HepG2 (cell line): ENCODE measurements around the gene NFIC. TPM values are rescaled to one million over a fixed set of nuclear protein-coding genes. Genes with fewer than 3 reads are reported as not detected.

Source experiments
- HHEX ChIP-seq: IDR thresholded peaks from 2 replicates; pipeline ENCODE4 v1.6.1; 2016; ENCODE audit warnings: control low read depth
- HOXA3 ChIP-seq: sonication (generic); formaldehyde crosslinking; IDR thresholded peaks from 2 replicates; pipeline ENCODE4 v1.5.0; 2020; ENCODE audit warnings: missing genetic modification reagents
- NCOA1 ChIP-seq: sonication (generic); formaldehyde crosslinking; IDR thresholded peaks from 2 replicates; pipeline ENCODE4 v1.9.0; 2021; ENCODE audit warnings: missing genetic modification reagents
- SALL2 ChIP-seq: sonication (generic); formaldehyde crosslinking; IDR thresholded peaks from 2 replicates; pipeline ENCODE4 v1.8.1; 2023; ENCODE audit warnings: mild to moderate bottlenecking, missing genetic modification reagents, inconsistent platforms
- ZMAT3 ChIP-seq: sonication (generic); formaldehyde crosslinking; conservative IDR thresholded peaks from 2 replicates; pipeline ENCODE4 v1.7.0; 2021; ENCODE audit warnings: missing genetic modification reagents
- polyA plus RNA-seq, 8 experiments: library from polyadenylated mRNA; depleted of rRNA in 3 of 8; stranded (reverse) in 7 of 8; unstranded in 1 of 8; fragments of >200 nt; fragmentation: Illumina TruSeq in 4 of 8; extraction: Trizol in 4 of 8; gene quantifications; 2 replicates each; pipeline versions ENCODE4 v1.2.1 to v1.2.3, GENCODE V29; 2011 to 2016; ENCODE audit warnings: low read depth in 4 of 8, missing spikeins in 1 of 8, mixed read lengths in 1 of 8; ENCODE audit not compliant: insufficient read depth in 1 of 8
- total RNA-seq, 5 experiments: library from RNA; depleted of rRNA; stranded (reverse); fragments of >200 nt; fragmentation: Illumina TruSeq; extraction: Trizol; gene quantifications; 2 replicates each; pipeline ENCODE4 v1.2.3, GENCODE V29; 2016; ENCODE audit warnings: low read depth in 1 of 5
- TF ChIP-seq, protein P1 (sequence below): sonication (generic); formaldehyde crosslinking; IDR thresholded peaks from 2 replicates; pipeline ENCODE4 v1.4.0; 2020; ENCODE audit warnings: mild to moderate bottlenecking, missing genetic modification reagents
- TF ChIP-seq, protein P2 (sequence below): sonication (generic); formaldehyde crosslinking; IDR thresholded peaks from 2 replicates; pipeline ENCODE4 v1.5.0; 2020; ENCODE audit warnings: missing genetic modification reagents
- TF ChIP-seq, protein P3 (sequence below): sonication (generic); formaldehyde crosslinking; IDR thresholded peaks from 2 replicates; pipeline ENCODE4 v1.8.1; 2023; ENCODE audit warnings: mild to moderate bottlenecking, missing genetic modification reagents, borderline replicate concordance
- TF ChIP-seq, protein P4 (sequence below): sonication (generic); formaldehyde crosslinking; IDR thresholded peaks from 2 replicates; pipeline ENCODE4 v1.8.1; 2023; ENCODE audit warnings: mild to moderate bottlenecking, inconsistent platforms, moderate library complexity, missing genetic modification reagents, borderline replicate concordance
- TF ChIP-seq, protein P5 (sequence below): sonication (generic); formaldehyde crosslinking; IDR thresholded peaks from 2 replicates; pipeline ENCODE4 v1.4.0; 2020; ENCODE audit warnings: missing genetic modification reagents, borderline replicate concordance
- TF ChIP-seq, protein P6 (sequence below): IDR thresholded peaks from 2 replicates; pipeline ENCODE4 v1.6.1; 2016; ENCODE audit warnings: missing compliant biosample characterization, missing genetic modification reagents, borderline replicate concordance

The NFIC gene
- total and polyA plus RNA-seq, 2 of the 13 experiments (the other 11 are each of a cell fraction or from before 2014, with no cell fraction given): 1.3 to 2.5 TPM

DNA sequence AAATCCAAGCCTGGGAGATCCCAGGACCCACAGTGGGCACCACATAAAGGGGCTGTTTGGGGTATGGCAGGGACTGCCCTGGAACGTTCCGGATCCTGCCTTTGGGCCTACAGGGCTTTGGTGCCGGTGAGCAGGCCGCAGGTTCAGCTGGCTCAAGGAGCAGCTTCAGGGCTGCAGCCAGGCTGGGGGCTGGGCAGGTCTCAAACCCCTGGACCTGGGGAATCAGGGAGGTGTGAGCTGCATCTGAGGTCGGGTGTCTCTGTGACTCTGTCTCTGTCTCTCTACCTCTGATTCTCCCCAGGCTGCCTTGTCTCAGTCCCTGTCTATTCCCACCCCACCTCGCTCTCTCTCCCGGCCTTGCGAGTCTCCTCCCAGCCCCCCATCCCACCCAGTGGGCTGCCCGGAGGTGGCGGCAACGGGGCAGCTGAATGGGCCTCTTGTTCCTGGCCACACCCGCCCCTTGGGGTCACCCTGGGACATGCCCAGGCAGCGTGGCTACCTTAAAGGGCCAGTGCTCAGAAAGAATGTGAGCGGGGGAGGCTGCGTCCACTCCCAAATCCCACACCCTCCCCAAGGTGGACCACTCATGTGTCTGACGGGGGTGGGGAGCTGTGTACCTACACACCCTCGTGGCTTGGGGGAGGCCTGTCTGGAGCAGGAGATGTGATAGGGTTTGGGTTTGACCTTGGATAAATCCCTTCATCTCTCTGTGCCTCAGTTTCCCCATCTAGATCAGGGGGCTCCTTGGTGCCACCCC lies 31.1 kb downstream of the NFIC start (continued):
- TF ChIP-seq, protein P1, sequence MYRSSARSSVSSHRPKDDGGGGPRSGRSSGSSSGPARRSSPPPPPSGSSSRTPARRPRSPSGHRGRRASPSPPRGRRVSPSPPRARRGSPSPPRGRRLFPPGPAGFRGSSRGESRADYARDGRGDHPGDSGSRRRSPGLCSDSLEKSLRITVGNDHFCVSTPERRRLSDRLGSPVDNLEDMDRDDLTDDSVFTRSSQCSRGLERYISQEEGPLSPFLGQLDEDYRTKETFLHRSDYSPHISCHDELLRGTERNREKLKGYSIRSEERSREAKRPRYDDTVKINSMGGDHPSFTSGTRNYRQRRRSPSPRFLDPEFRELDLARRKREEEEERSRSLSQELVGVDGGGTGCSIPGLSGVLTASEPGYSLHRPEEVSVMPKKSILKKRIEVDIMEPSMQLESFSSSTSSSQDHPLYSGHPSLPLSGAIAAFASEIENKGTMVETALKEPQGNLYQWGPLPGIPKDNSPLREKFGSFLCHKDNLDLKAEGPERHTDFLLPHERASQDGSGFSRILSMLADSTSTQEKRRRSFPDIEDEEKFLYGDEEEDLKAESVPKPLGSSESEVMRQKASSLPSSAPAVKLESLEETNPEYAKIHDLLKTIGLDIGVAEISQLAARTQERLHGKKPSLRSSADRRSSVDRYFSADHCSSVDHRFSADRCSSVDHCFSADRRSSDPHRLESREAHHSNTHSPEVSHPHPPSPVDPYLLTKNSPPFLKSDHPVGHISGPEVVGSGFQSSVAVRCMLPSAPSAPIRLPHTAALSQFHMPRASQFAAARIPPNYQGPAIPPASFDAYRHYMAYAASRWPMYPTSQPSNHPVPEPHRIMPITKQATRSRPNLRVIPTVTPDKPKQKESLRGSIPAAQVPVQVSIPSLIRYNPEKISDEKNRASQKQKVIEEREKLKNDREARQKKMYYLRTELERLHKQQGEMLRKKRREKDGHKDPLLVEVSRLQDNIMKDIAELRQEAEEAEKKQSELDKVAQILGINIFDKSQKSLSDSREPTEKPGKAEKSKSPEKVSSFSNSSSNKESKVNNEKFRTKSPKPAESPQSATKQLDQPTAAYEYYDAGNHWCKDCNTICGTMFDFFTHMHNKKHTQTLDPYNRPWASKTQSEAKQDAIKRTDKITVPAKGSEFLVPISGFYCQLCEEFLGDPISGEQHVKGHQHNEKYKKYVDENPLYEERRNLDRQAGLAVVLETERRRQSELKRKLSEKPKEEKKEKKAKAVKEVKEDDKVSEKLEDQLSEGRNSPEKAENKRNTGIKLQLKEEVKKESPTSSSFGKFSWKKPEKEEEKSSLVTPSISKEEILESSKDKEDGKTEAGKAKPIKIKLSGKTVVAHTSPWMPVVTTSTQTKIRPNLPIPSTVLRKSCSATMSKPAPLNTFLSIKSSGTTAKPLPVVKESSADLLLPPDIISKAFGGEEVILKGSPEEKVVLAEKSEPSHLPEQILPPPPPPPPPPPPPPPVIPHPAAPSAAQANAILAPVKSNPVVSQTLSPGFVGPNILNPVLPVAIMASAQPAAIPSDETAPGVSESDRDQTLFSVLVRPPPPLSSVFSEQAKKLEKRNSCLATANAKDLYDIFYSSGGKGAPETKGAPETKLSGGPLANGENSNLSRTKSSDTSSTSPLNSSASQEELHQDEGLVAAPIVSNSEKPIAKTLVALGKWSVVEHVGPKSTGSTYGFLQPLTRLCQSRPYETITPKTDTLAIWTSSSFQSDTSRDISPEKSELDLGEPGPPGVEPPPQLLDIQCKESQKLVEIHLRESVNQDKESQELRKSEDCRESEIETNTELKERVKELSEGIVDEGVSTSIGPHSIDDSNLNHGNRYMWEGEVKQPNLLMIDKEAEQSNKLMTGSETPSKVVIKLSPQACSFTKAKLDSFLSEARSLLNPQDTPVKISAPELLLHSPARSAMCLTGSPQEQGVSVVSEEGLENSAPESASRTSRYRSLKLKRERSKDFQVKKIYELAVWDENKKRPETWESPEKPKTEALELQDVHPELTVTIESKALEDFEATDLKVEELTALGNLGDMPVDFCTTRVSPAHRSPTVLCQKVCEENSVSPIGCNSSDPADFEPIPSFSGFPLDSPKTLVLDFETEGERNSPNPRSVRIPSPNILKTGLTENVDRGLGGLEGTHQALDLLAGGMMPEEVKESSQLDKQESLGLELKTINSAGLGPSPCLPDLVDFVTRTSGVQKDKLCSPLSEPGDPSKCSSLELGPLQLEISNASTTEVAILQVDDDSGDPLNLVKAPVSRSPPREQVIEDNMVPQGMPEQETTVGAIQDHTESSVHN (CRISPR knock-in tag): no peak
- TF ChIP-seq, protein P2, sequence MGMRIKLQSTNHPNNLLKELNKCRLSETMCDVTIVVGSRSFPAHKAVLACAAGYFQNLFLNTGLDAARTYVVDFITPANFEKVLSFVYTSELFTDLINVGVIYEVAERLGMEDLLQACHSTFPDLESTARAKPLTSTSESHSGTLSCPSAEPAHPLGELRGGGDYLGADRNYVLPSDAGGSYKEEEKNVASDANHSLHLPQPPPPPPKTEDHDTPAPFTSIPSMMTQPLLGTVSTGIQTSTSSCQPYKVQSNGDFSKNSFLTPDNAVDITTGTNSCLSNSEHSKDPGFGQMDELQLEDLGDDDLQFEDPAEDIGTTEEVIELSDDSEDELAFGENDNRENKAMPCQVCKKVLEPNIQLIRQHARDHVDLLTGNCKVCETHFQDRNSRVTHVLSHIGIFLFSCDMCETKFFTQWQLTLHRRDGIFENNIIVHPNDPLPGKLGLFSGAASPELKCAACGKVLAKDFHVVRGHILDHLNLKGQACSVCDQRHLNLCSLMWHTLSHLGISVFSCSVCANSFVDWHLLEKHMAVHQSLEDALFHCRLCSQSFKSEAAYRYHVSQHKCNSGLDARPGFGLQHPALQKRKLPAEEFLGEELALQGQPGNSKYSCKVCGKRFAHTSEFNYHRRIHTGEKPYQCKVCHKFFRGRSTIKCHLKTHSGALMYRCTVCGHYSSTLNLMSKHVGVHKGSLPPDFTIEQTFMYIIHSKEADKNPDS: no peak
- TF ChIP-seq HOXA3 (CRISPR knock-in tag) (peak; percentile 35; the same call in 1 of the 2 replicates), NCOA1 (CRISPR knock-in tag) (no peak; the same call in 1 of the 2 replicates), SALL2 (CRISPR knock-in tag) (no peak), HHEX (CRISPR knock-in tag) (no peak), ZMAT3 (CRISPR knock-in tag) (no peak; the same call in none of the 2 replicates)
- TF ChIP-seq, protein P3, sequence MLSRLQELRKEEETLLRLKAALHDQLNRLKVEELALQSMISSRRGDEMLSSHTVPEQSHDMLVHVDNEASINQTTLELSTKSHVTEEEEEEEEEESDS (CRISPR knock-in tag): no peak
- TF ChIP-seq, protein P4, sequence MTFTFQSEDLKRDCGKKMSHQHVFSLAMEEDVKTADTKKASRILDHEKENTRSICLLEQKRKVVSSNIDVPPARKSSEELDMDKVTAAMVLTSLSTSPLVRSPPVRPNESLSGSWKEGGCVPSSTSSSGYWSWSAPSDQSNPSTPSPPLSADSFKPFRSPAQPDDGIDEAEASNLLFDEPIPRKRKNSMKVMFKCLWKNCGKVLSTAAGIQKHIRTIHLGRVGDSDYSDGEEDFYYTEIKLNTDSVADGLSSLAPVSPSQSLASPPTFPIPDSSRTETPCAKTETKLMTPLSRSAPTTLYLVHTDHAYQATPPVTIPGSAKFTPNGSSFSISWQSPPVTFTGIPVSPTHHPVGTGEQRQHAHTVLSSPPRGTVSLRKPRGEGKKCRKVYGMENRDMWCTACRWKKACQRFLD (CRISPR knock-in tag): no peak
- TF ChIP-seq, protein P5, sequence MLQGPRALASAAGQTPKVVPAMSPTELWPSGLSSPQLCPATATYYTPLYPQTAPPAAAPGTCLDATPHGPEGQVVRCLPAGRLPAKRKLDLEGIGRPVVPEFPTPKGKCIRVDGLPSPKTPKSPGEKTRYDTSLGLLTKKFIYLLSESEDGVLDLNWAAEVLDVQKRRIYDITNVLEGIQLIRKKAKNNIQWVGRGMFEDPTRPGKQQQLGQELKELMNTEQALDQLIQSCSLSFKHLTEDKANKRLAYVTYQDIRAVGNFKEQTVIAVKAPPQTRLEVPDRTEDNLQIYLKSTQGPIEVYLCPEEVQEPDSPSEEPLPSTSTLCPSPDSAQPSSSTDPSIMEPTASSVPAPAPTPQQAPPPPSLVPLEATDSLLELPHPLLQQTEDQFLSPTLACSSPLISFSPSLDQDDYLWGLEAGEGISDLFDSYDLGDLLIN: 0 out of 2 replicates have a peak, but pooled peaks have one; percentile 44
- TF ChIP-seq, protein P6, sequence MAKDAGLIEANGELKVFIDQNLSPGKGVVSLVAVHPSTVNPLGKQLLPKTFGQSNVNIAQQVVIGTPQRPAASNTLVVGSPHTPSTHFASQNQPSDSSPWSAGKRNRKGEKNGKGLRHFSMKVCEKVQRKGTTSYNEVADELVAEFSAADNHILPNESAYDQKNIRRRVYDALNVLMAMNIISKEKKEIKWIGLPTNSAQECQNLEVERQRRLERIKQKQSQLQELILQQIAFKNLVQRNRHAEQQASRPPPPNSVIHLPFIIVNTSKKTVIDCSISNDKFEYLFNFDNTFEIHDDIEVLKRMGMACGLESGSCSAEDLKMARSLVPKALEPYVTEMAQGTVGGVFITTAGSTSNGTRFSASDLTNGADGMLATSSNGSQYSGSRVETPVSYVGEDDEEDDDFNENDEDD: peak; percentile 30; the same call in 1 of the 2 replicates
